Measurements from ENCODE around the gene KRTAP1-4. TPM values are rescaled to one million over a fixed set of nuclear protein-coding genes. Genes with fewer than 3 reads are reported as not detected.
"Not testable (repeated sequence)": the region's sequence is repeated elsewhere in the genome, so short reads cannot be mapped to it uniquely, and the experiment has no call there.

The KRTAP1-4 gene
- total and polyA plus RNA-seq, 4 experiments from 2014 or later: not detected

- CTCF ChIA-PET (ENCODE audit: partially characterized antibody): not testable (repeated sequence)
These were observed 35.2 kb upstream of the KRTAP1-4 start for GRCh38 chr17:41065016-41065689.

GRCh38 chr17:41064301-41064700, 34.3 kb upstream of the KRTAP1-4 start:
- Mint-ChIP-seq H3K9me3 (no peaks in the 10 kb centered on the region), H3K36me3 (no peaks in the 10 kb centered on the region), H3K4me1 (peaks cover 0 to 2% (median 0%) of the 10 kb centered on the region in 4 donors), H3K4me3 (no peak overlapping the region), H3K27me3 (peaks cover 17 to 18% of the 10 kb centered on the region in 2 donors), H3K27ac (no peak overlapping the region)
- no peak overlapping the region for H3K4me3 ChIP-seq (ENCODE audit: low read length in 2 of 2)
- H3K27ac ChIP-seq (ENCODE audit: low read depth, low read length): no peak overlapping the region
- intact Hi-C loops (cut with micrococcal nuclease): no loop called here
- H3K9me3 ChIP-seq (ENCODE audit: control insufficient read depth in 1 of 2, low read length in 2 of 2): no peaks in the 10 kb centered on the region
- no peak for DNase-seq
- CTCF ChIA-PET (ENCODE audit: partially characterized antibody): no interaction called here
- POLR2A ChIA-PET (ENCODE audit: partially characterized antibody): no interaction called here
- no peaks in the 10 kb centered on the region for H3K36me3 ChIP-seq (ENCODE audit: insufficient read depth, low read length)
- H3K4me1 ChIP-seq (ENCODE audit: insufficient read depth, low read length): no peaks in the 10 kb centered on the region
- no peaks in the 10 kb centered on the region for H3K27me3 ChIP-seq (ENCODE audit: insufficient read depth, low read length)

More at GRCh38 chr17:41065016-41065689, 35.2 kb upstream of the KRTAP1-4 start:
- DNase-seq; H3K36me3 Mint-ChIP-seq; H3K4me3 Mint-ChIP-seq; H3K9me3 ChIP-seq (ENCODE audit: control insufficient read depth in 1 of 2, low read length in 2 of 2); H3K9me3 Mint-ChIP-seq; H3K27ac ChIP-seq (ENCODE audit: low read depth, low read length); H3K4me1 Mint-ChIP-seq; H3K4me1 ChIP-seq (ENCODE audit: insufficient read depth, low read length); H3K36me3 ChIP-seq (ENCODE audit: insufficient read depth, low read length); POLR2A ChIA-PET (ENCODE audit: partially characterized antibody); H3K27me3 ChIP-seq (ENCODE audit: insufficient read depth, low read length); intact Hi-C loops (cut with micrococcal nuclease); H3K4me3 ChIP-seq (ENCODE audit: low read length in 2 of 2); H3K27ac Mint-ChIP-seq: not testable (repeated sequence)
- H3K27me3 Mint-ChIP-seq: peaks cover 12 to 15% of the 10 kb centered on the region in 2 donors

DNA sequence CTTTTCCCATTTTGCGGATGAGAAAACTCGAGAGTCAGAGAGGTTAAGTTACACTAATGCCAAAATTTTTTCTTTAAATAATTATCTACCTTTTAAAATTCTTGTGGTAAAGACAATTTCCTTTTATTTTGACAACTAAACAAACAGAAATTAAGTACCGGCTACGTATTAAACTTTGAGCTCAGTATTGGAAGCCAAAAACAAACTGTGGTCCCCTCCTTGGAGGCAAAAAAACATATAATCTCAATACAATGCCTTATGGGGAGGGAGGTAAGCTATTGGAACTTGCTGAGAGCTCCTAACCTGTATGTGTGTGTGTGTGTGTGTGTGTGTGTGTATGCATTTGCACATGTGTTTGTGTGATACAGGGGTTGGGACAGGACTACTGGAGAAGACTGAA, 33.5 kb upstream of the KRTAP1-4 start:
- Mint-ChIP-seq H3K27ac (no peak overlapping the region), H3K4me3 (no peak overlapping the region), H3K36me3 (no peaks in the 10 kb centered on the region), H3K4me1 (peaks cover 0 to 3% (median 0%) of the 10 kb centered on the region in 4 donors), H3K9me3 (no peaks in the 10 kb centered on the region), H3K27me3 (peaks cover 19 to 20% of the 10 kb centered on the region in 2 donors)
- intact Hi-C loops (cut with micrococcal nuclease): no loop called here
- POLR2A ChIA-PET (ENCODE audit: partially characterized antibody): no interaction called here
- Histone ChIP-seq H3K9me3 (ENCODE audit: control insufficient read depth in 1 of 2, low read length in 2 of 2) (no peaks in the 10 kb centered on the region), H3K27ac (ENCODE audit: low read depth, low read length) (no peak overlapping the region), H3K4me3 (ENCODE audit: low read length in 2 of 2) (no peak overlapping the region), H3K36me3 (ENCODE audit: insufficient read depth, low read length) (no peaks in the 10 kb centered on the region), H3K4me1 (ENCODE audit: insufficient read depth, low read length) (no peaks in the 10 kb centered on the region), H3K27me3 (ENCODE audit: insufficient read depth, low read length) (no peaks in the 10 kb centered on the region)
- DNase-seq: no peak
- CTCF ChIA-PET (ENCODE audit: partially characterized antibody): no interaction called here

- no peaks in the 10 kb centered on the region for H3K4me1 ChIP-seq (ENCODE audit: insufficient read depth, low read length)
- H3K27me3 Mint-ChIP-seq: peaks cover 24 to 29% of the 10 kb centered on the region in 2 donors
- intact Hi-C loops (cut with micrococcal nuclease): no loop called here
- no peaks in the 10 kb centered on the region for H3K9me3 ChIP-seq (ENCODE audit: control insufficient read depth in 1 of 2, low read length in 2 of 2)
- no peak overlapping the region for H3K27ac ChIP-seq (ENCODE audit: low read depth, low read length)
- peaks cover 0 to 3% of the 10 kb centered on the region in 2 donors for H3K36me3 Mint-ChIP-seq
- peaks cover 0 to 3% (median 0%) of the 10 kb centered on the region in 4 donors for H3K4me1 Mint-ChIP-seq
- H3K27ac Mint-ChIP-seq: no peak overlapping the region
- no peak overlapping the region for H3K4me3 ChIP-seq (ENCODE audit: low read length in 2 of 2)
- CTCF ChIA-PET (ENCODE audit: partially characterized antibody): no interaction called here
- no peaks in the 10 kb centered on the region for H3K27me3 ChIP-seq (ENCODE audit: insufficient read depth, low read length)
- DNase-seq: no peak
- H3K4me3 Mint-ChIP-seq: no peak overlapping the region
- H3K36me3 ChIP-seq (ENCODE audit: insufficient read depth, low read length): no peaks in the 10 kb centered on the region
- POLR2A ChIA-PET (ENCODE audit: partially characterized antibody): no interaction called here
- peaks cover 0 to 7% (median 0%) of the 10 kb centered on the region in 8 donors for H3K9me3 Mint-ChIP-seq
These were observed 32.0 kb upstream of the KRTAP1-4 start for GRCh38 chr17:41061964-41062363.

- Histone ChIP-seq H3K27me3 (ENCODE audit: insufficient read depth, low read length) (no peaks in the 10 kb centered on the region), H3K36me3 (ENCODE audit: insufficient read depth, low read length) (no peaks in the 10 kb centered on the region), H3K9me3 (ENCODE audit: control insufficient read depth in 1 of 2, low read length in 2 of 2) (no peaks in the 10 kb centered on the region), H3K4me3 (ENCODE audit: low read length in 2 of 2) (no peak within 1 kb of the TSS), H3K27ac (ENCODE audit: low read depth, low read length) (no peak within 1 kb of the TSS), H3K4me1 (ENCODE audit: insufficient read depth, low read length) (no peaks in the 10 kb centered on the region)
- Mint-ChIP-seq H3K4me3 (no peak within 1 kb of the TSS), H3K27me3 (peaks cover 24 to 40% of the 10 kb centered on the region in 2 donors), H3K27ac (no peak within 1 kb of the TSS), H3K36me3 (peaks cover 0 to 3% of the 10 kb centered on the region in 2 donors), H3K4me1 (peaks cover 0 to 3% (median 0%) of the 10 kb centered on the region in 4 donors), H3K9me3 (peaks cover 0 to 7% (median 0%) of the 10 kb centered on the region in 8 donors)
- POLR2A ChIA-PET (ENCODE audit: partially characterized antibody): no interaction called here
- no peak for DNase-seq
- intact Hi-C loops (cut with micrococcal nuclease): no loop called here
- CTCF ChIA-PET (ENCODE audit: partially characterized antibody): no interaction called here
These were observed 30.1 kb upstream of the KRTAP1-4 start, which contains the start of gene KRTAP2-3 for GRCh38 chr17:41060052-41060604. Gene KRTAP2-3, minus strand, starts transcription at chr17:41060114. Its CDS starts 64 bp downstream, at chr17:41060050.

DNA sequence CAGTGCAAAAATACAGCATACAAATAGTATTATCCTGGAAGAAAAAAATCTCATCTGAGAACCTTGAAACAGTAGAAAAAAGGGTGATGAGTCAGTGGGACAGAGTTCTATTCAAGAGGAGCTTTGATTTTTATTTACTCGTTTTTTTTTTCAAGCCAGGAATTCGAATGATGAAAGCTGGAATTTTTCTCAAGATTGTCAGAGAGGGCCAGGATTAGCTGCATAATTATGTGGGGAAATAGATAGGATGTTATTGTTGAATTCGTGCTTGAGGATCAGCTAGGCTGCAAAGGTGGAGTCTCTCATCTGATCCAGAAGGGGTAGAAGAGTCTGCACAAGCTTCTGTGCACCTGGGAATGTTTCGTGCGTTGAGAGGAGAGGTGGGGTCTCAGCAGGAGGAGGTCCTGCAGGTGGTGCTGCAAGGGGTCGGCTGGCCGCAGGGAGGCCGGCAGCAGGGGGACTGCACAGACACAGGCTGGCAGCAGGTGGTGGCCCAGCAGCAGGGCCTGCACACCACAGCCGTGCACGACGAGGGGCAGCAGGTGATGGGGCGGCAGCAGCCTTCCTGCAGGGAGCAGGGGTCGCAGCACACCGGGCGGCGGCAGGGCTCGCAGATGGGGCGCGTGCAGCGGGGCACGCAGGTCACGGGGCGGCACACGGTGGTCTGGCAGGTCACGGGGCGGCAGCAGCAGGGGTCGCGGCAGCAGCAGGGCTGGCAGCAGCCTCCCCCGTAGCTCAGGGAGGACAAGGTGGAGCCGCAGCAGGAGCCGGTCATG, 29.5 kb upstream of the KRTAP1-4 start:
- H3K27me3 Mint-ChIP-seq: peaks cover 24 to 40% of the 10 kb centered on the region in 2 donors
- CTCF ChIA-PET (ENCODE audit: partially characterized antibody): interaction anchor here (0.8 kb wide), 1 partner anchor 742 kb away, joined by 3 read pairs; no protein-coding TSS in a partner anchor

GRCh38 chr17:41058741-41059140, 28.7 kb upstream of the KRTAP1-4 start:
- H3K27ac ChIP-seq (ENCODE audit: low read depth, low read length): no peak overlapping the region
- no peaks in the 10 kb centered on the region for H3K27me3 ChIP-seq (ENCODE audit: insufficient read depth, low read length)
- peaks cover 0 to 7% (median 0%) of the 10 kb centered on the region in 8 donors for H3K9me3 Mint-ChIP-seq
- peaks cover 25 to 44% of the 10 kb centered on the region in 2 donors for H3K27me3 Mint-ChIP-seq
- CTCF ChIA-PET (ENCODE audit: partially characterized antibody): interaction anchor here (0.8 kb wide), 1 partner anchor 743 kb away, joined by 3 read pairs; no protein-coding TSS in a partner anchor
- no peak overlapping the region for H3K4me3 Mint-ChIP-seq
- H3K27ac Mint-ChIP-seq: no peak overlapping the region
- H3K4me1 ChIP-seq (ENCODE audit: insufficient read depth, low read length): no peaks in the 10 kb centered on the region
- H3K36me3 Mint-ChIP-seq: peaks cover 0 to 3% of the 10 kb centered on the region in 2 donors
- DNase-seq: no peak
- peaks cover 0 to 3% (median 0%) of the 10 kb centered on the region in 4 donors for H3K4me1 Mint-ChIP-seq
- POLR2A ChIA-PET (ENCODE audit: partially characterized antibody): interaction anchor here (1.2 kb wide), 1 partner anchor 36 kb away, joined by 3 read pairs; no protein-coding TSS in a partner anchor
- intact Hi-C loops (cut with micrococcal nuclease): no loop called here
- H3K36me3 ChIP-seq (ENCODE audit: insufficient read depth, low read length): no peaks in the 10 kb centered on the region
- no peaks in the 10 kb centered on the region for H3K9me3 ChIP-seq (ENCODE audit: control insufficient read depth in 1 of 2, low read length in 2 of 2)
- no peak overlapping the region for H3K4me3 ChIP-seq (ENCODE audit: low read length in 2 of 2)

More for the DNA sequence above, 29.5 kb upstream of the KRTAP1-4 start:
- H3K4me3 Mint-ChIP-seq; H3K27ac ChIP-seq (ENCODE audit: low read depth, low read length); H3K4me1 ChIP-seq (ENCODE audit: insufficient read depth, low read length); H3K36me3 ChIP-seq (ENCODE audit: insufficient read depth, low read length); H3K4me1 Mint-ChIP-seq; H3K9me3 ChIP-seq (ENCODE audit: control insufficient read depth in 1 of 2, low read length in 2 of 2); H3K4me3 ChIP-seq (ENCODE audit: low read length in 2 of 2); H3K36me3 Mint-ChIP-seq; intact Hi-C loops (cut with micrococcal nuclease); H3K27me3 ChIP-seq (ENCODE audit: insufficient read depth, low read length); H3K9me3 Mint-ChIP-seq; H3K27ac Mint-ChIP-seq; DNase-seq: not testable (repeated sequence)
- POLR2A ChIA-PET (ENCODE audit: partially characterized antibody): interaction anchor here (1.2 kb wide), 1 partner anchor 35 kb away, joined by 3 read pairs; no protein-coding TSS in a partner anchor
